Measurements from ENCODE around the gene CCDC71L.

The CCDC71L gene

DNA sequence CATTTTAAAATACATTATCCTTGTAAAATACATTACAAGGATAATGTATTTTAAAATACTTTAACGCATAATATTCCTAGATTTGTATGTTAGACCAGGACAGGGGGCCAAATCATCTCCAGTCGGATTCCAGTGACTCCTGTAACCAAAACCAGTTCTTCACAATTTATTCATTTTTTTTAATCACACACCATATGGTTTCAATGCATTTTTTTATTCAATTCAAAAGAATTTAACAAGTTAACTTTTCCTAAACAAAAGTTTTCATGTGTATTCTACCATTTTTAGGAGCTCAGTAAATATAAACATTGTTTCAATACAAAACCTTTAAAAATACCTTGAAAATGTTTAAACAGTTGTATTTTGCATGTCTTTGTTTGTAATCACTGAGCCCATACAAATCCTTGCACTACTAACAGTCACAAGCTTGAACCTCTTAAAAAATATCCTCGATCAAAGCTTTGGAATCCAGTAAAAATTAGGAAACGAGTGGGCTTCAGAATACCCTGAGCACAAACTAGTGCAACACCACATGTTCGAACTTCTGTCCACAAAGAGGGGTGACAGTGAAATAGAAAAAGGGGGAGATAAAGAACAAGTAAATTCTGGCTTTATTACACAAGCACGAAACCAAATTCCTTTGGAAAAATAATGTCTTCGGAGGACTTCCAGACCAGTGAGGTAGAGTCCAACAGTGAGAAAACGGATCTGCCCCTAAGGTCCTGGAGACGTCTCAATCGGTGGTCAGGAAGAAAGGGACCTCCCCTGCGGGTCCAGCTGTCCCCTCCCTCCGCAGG lies 1.6 kb downstream of the CCDC71L start:
- no peak for DNase-seq (ENCODE audit: low read depth)

DNA sequence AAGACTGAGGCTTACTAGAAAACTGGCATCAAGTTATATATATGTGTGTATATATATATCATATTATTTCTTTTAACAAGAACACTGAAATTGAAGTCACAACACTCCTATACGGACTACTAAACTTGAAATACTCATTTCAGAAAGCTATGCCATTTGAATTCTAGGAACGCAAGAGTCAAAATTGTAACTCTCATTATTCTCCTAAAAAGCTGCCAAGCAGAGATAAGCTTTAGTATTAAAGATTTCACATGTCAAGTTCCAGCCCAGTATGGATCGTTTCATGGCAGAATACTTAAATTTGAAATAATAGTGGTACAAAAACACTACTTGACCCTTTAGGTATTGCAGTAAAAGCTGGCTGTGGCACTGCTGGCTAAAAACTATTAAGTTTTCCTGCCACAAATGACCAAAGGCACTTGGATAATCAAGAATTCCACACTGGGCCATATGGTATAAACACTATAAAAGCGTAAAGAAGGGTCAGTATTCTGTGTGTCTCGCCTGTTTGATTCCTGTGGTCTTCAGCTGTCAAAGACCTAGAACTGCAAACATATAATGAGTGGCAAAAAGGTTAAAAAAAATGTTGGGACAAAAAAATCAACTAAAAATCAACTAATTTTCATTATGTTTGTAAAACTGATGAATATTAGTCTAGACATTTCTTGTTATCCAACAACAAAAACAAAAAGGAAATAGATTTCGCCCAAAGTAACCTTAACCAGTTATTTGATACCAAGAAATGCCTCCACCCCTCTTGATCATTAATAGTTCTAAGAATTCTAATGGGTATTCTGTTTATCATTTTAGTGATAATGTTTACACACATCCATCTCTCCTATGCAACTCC lies 2.4 kb downstream of the CCDC71L start:
- no peak for DNase-seq (ENCODE audit: low read depth)

DNA sequence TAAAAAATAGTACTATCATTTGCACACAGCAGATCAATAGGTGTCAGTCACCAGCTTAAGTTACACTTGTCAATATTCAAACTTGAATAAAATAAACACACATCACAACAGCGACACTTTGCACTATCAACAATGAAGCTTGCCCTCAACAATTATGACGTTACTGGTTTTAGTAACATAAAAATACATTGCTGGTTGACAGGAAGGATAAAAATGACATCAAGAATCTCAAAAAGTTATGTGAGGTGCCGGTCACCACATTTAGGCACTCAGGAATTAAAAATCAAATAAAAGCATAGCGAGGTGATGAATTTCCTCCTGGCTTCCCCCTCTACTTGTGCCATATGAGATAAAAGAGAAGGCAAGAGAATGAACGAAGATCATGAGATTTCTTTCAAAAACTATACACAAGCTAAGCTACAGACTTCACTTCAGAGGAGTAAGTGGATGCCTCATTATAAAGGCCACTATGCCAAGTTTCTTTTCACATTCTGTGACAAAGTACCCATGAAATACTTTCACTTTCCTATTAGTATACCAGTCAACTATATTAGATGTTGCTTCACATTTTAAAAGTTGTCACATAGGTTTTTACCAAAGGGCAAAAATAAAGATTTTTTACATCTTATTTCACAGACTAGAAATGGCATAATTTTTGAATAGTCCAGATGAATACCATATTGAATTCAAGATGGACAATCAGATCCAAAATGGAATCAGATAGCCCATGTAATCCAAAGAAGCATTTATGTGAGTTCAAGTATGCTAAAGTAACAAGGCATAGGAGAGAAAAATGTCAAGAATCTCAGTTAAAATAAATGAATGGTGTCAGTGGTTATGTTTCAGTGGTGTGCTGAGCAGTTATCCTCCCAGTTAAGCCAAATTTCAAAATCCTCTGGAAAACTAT lies 3.6 kb downstream of the CCDC71L start:
- DNase-seq (ENCODE audit: low read depth): no peak

DNA sequence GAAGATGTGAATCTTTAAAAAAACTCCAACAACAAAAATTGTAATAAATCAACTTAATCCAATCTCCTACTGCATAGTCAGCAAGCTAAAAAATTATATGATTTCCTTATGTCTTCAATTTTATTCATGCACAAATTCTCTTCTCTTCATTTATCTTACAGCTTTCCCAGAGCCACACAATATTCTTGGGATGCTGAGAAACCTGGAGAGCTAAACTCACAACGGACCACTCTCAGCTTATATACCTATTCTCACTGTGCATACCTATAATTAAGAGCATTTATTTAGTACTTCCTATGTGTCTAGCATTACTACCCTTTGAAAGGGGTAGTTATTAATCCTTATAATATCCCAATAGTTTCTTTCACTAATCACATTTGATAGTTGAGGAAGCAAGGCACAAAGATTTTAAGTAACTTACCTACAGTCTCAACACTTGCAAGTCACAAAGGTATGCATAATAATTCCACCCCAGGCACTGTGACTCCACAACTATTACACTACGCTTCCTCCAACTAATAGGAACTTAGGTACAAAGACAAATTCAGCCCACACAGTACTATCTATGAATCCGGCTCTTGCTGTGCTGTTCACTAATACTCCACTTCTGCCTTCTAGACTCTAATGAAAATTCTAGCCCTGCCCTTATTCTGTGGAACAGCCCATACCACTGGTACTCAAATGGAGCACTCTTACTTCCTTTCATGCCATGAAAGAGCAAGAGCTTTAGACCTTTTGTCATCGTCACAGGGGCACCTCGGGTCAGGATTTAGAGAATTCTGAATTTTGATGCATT lies 5.1 kb downstream of the CCDC71L start:
- DNase-seq (ENCODE audit: low read depth): no peak

DNA sequence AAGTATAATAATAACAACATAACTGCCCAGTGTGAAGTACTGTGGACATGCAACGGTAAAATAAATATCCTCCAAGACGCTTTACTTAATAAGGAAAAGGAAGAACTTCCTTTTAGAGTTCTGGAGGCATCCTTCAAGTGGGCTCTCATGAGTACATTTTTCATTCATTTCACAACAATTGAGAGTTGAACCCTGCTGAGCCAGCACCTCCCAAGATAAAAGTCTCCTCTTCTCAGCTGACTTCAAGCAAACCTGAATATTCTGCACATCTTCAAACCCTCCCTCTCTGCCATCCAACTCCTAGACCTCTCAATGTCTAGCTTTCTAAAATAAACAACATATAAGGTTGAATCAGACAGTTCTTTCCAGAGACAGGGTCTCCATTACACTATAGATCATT lies 7.5 kb downstream of the CCDC71L start:
- no peak for DNase-seq (ENCODE audit: low read depth)

DNA sequence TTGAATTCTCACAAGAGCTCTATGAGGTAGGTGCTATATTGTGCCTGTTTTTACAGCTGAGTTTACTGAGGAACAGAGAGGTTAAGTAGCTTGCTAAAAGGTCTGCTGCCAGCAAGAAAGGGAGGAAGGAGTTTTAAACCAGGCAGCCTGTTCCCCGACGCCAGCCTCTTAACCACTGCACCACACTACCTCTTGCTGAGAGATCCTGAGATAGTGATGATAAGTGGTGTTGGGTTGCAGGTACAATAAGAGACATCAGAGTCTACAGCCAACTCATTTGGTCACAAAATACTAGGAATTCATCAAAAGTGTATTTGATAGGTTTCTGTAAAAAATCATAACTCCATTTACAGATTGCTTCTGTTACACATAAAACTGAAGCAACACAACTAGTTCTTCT lies 8.0 kb downstream of the CCDC71L start:
- no peak for DNase-seq (ENCODE audit: low read depth)

DNA sequence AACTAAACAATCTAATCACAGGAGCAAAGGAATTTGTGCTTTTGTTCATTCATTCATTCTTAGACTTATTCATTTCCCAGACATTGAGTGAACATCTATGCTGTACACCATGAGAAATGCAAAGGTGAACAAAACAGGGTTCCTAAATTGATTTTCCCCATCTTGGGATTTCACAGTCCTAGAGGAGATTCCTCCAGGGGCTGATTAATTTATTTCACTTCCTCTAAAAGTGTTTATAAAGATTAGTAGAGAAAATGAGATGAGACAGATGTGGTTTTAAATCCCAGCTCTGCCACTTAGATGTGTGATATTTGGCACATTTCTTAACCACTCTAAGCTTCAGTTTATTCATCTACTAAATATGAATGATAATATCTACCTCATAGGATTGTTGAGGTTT lies 8.9 kb downstream of the CCDC71L start:
- no peak for DNase-seq (ENCODE audit: low read depth)

DNA sequence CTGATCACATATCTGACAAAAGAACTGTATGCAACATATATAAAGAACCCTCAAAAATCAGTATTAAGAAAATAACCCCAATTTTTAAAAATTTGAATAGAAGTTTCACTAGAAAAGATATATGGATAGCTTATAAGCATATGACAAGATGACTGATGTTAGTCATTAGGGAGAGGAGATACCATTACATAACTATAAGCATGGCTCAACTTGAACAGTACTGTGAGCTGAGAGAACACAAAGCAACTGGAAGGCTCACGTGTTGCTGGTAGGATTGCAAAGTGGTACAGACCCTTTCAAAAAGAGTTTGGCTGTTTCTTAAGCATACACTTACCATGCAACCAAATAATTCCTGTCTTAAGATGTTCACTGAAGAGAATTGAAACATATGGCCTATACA lies 14.7 kb downstream of the CCDC71L start:
- DNase-seq (ENCODE audit: low read depth): no peak

DNA sequence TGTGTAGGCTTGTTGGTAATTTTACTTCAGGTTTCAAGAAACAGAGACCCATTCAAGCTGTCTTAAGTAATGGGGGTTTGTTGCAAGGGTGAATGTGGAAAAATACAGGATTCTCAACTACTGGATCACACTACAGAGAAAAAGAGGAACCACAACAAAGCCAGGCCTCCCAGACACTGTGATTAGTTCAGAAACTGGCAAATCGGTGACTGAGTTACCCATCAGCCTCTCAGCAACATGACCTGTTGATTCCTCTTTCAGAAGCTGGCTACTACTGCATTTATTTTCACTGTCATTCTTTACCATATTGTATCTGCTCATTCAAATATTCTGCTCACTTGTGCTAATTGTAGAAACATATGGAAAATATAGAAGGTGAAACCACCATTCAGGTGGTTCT lies 16.0 kb downstream of the CCDC71L start:
- DNase-seq (ENCODE audit: low read depth): no peak

DNA sequence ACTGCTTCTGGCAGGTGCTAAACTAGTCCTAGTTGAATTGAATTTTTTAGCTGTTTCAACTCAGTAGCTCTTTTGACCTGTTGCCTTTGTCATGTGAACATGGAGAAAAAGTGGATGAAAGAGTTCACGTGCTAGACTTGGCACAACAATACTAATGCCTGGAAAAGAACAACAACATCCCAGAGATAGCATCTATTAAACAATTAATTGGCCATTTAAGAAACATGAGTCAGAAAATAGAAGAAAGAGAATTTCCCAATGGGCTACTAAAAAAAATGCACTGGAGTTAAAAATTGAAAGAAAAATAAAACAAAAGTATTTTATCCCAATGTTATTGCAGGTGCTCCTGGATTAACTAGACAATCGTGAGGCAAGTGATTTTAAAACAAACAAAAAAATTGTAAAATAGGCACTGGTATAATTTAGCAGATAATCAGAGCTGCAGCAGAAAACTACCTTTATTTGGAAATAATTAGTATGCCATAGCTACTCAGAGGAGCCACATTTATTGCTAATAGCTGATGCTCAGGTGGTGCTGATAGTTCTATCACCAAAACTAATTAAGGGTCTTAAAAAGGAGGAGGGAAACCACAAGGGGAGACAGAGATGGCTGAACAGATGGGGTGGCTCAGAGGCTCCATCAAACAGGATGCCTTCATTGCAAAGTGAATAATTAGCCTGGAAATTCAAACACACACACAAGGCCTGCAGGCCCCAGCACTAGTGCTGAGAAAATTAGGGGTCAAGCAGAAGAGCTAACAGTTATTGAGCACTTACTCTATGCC lies 17.6 kb downstream of the CCDC71L start:
- DNase-seq (ENCODE audit: low read depth): no peak

DNA sequence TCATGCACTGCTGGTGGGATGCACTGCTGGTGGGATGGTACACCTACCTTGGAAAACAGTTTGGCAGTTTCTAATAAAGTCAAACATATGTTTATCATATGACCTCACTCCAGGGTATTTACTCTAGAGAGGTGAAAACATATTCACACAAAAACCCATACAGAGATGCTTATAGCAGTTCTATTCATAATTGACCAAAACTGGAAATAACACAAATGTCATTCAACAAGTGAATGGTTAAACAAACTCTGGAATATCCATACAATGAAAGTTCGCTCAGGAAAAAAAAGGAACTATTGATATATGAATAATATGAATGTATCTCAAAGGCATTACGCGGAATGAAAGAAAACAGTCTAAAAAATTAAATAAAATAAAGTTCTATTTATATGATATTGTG lies 19.5 kb downstream of the CCDC71L start:
- no peak for DNase-seq (ENCODE audit: low read depth)

DNA sequence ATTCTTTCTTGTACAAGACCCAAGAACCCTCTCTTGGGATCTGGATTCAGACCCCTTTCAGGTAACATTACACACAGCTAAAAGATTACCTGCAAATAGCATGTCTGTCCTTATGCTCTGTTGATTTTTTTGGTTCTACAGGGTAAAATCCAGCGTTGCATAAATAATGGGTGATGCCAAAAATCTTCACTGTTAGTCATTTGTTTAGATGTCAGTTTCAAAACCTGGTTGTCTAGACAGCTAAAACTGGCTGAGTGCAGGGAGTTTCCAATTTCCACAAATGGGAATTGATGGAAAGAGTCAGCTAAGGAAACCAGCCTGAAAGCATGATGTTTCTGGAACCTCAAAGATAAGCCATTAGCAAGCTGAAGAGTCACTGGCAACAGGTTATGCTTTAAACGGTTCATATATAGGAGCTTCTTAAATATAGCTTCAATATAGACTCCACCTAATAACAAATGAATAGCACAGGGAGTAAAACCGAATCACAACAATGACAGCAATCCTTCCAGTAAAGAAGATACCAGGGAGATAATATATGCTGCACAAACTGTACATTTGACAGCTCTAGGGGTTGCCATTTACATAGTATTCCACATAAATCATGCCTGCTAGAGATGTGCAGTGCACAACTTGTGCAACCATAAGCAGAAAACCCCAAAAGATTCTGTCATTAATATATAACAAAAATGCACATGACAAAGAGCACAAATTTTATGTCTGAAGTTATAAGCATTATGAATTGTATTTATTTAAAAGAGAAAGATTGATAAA lies 20.4 kb downstream of the CCDC71L start:
- DNase-seq (ENCODE audit: low read depth): no peak

DNA sequence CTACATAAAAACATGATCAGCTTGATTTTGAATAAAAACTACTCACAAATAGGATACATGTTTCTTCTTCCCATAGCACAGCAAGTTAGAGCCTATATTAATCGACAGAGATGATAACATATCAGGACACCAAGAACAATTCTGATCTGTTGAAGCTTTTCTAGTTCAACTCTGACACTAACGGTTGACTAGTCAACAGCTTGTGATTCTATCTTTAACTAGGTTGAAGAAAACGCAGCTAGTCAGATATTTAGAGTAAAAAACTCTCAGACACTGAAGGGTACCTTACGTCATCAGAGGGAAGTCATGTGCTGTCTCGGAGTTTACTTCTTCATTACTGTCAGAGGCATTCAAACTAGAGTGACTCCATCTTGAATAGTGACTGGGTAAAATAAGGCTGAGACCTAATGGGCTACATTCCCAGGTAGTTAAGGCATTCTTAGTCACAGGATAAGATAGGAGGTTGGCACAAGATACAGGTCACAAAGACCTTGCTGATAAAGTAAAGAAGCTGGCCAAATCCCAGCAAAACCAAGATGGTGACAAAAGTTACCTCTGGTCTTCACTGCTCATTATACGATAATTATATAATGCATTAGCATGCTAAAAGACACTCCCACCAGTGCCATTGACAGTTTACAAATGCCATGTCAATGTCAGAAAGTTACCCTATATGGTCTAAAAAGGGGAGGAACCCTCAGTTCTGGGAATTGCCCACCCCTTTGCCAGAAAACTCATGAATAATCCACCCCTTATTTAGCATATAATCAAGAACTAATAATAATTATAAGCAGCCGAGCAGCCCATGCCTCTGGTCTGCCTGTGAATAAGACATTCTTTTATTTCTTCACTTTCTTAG lies 21.3 kb downstream of the CCDC71L start:
- no peak for DNase-seq (ENCODE audit: low read depth)

DNA sequence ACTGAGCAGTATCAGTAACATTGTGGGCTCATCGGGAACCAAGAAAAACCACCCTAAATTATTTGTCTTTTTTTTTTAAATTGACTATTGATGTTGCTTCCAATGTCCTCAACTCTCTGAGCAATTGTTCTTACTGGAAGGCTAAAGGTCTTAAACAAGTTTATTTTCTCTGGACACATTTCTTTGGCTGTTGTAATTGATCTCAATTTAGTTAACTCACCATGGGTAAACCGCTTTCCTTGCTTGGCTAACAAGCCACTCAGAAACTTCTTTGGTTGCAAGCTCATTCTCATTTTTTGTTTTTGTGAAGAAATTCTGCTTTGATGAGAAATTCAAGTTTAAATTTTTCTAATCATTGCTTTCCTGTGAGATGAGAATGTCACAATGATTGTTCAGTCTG lies 25.5 kb downstream of the CCDC71L start:
- no peak for DNase-seq (ENCODE audit: low read depth)

DNA sequence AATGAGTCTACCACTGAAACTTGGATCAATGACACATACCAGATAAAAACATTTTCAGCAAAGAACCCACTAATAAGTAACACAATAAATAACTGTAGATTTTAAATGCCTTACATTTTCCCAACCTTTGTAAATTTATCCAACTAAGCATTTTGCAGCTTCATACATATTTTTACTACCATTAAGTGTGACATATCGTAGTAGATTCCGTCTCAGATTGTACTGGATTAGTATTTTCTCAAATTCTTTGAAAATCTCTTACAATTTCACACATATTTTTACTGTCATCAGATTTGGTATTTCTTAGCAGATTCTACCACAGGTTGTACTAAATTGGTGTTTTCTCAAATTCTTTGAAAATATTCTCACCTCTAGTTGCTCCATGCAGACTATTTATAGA lies 26.0 kb downstream of the CCDC71L start:
- no peak for DNase-seq (ENCODE audit: low read depth)

DNA sequence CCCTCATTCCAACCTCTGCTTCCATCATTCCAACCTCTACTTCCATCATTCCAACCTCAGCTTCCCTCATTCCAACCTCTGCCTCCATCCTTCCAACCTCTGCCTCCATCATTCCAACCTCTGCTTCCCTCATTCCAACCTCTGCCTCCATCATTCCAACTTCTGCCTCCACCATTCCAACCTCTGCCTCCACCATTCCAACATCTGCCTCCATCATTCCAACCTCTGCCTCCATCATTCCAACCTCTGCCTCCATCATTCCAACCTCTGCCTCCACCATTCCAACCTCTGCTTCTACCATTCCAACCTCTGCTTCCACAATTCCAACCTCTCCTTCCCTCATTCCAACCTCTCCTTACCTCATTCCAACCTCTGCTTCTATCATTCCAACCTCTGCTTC lies 30.3 kb downstream of the CCDC71L start:
- DNase-seq (ENCODE audit: low read depth): no peak

DNA sequence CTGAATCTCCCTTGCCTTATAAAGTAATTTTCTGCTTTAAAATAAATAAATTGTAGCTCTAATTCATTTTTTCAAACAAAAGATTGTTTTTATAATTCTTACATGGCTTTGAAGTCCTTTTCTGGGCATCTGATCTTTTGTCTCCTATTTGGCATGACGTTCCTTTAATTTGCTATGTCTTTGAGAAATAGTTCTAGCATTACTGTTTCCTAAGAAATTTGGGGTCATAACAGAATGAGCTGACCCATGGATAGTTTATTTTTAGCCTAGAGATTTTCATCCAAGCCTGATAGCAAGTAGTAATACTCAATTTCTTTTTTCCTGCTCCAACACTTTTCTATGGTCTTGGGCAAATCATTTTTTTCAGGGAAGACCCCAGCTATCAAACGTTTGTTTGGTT lies 31.4 kb downstream of the CCDC71L start:
- no peak for DNase-seq (ENCODE audit: low read depth)

DNA sequence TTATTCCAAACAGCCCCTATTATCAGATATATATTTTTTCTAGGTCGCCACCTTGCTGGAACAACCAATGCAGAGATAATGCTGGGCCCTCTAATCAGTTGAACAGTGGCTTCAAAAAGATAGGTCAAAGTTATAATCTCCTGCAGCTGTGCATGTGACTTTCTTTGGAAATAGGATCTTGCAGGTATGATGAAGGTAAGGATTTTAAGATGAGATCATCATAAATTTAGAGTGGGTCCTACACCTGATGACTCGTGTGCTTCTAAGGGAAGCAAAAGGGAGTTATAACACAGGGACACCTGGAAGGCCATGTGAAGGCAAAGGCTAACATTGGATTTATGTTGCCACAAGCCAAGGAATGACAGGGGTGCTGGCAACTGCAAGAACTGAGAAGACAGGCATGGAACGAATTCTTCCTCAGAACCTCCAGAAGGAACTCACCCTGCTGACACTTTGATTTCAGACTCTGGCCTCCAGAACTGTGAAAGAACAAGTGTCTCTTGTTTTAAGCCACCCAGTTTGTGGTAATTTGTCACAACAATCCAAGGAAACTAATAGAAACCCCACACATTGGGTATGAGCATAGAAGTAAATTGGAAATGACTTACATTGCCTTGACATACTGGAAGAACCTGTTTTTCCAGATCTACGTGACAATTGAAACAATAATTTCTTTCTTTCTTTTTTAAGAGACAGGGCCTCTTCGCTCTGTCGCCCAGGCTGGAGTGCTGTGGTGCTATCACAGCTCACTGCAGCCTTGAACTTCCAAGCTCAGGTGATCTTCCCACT lies 34.4 kb downstream of the CCDC71L start:
- no peak for DNase-seq (ENCODE audit: low read depth)

All from activated T-helper 9 cell treated with anti-CD3 and anti-CD28 coated beads, Interleukin-2, amount 50 U/mL, for 16 hours (primary cell).